GM18499 (cell line): ENCODE data around the gene MAML1.

Source experiments
- ATAC-seq: cut with Tn5 transposase; IDR thresholded peaks from one replicate; pipeline ENCODE4 v1.9.1; 2021; ENCODE audit warnings: moderate number of reproducible peaks; ENCODE audit not compliant: insufficient read depth, unreplicated experiment

The MAML1 gene

GRCh38 chr5:179766021-179766725 is 33.6 kb downstream of the MAML1 start:
- ATAC-seq: no peak

GRCh38 chr5:179766726-179767455 is 34.3 kb downstream of the MAML1 start:
- no peak for ATAC-seq

GRCh38 chr5:179767496-179768100 is 35.0 kb downstream of the MAML1 start:
- ATAC-seq: no peak

GRCh38 chr5:179768326-179769085 is 35.9 kb downstream of the MAML1 start:
- ATAC-seq: no peak

GRCh38 chr5:179769271-179769670 is 36.6 kb downstream of the MAML1 start:
- no peak for ATAC-seq

GRCh38 chr5:179769796-179770195 is 37.2 kb downstream of the MAML1 start:
- no peak for ATAC-seq

- ATAC-seq: no peak
These were observed 38.8 kb downstream of the MAML1 start for GRCh38 chr5:179771311-179771895.

- ATAC-seq: no peak
These were observed 39.7 kb downstream of the MAML1 start for GRCh38 chr5:179772351-179772750.

- no peak for ATAC-seq
These were observed 41.0 kb downstream of the MAML1 start for GRCh38 chr5:179773686-179774040.

- ATAC-seq: no peak
These were observed 41.8 kb downstream of the MAML1 start for GRCh38 chr5:179774442-179774841.

- ATAC-seq: no peak
These were observed 43.9 kb downstream of the MAML1 start for GRCh38 chr5:179776411-179776938.

GRCh38 chr5:179777456-179777855 is 44.8 kb downstream of the MAML1 start:
- no peak for ATAC-seq

GRCh38 chr5:179777909-179778308 is 45.3 kb downstream of the MAML1 start:
- no peak for ATAC-seq

GRCh38 chr5:179778591-179778990 is 46.0 kb downstream of the MAML1 start:
- ATAC-seq: no peak

- ATAC-seq: no peak
These were observed 47.2 kb downstream of the MAML1 start for GRCh38 chr5:179779826-179780225.

GRCh38 chr5:179780362-179780761 is 47.7 kb downstream of the MAML1 start:
- no peak for ATAC-seq

- ATAC-seq: no peak
These were observed 49.2 kb downstream of the MAML1 start for GRCh38 chr5:179781846-179782245.

- no peak for ATAC-seq
These were observed 50.5 kb downstream of the MAML1 start for GRCh38 chr5:179783128-179783527.

- no peak for ATAC-seq
These were observed 54.2 kb downstream of the MAML1 start for GRCh38 chr5:179786861-179787260.

GRCh38 chr5:179788193-179788854 is 55.7 kb downstream of the MAML1 start:
- no peak for ATAC-seq
